Heart left ventricle (tissue), 16 donors: Measurements from ENCODE around the gene ASAP2. TPM values are rescaled to one million over a fixed set of nuclear protein-coding genes. Genes with fewer than 3 reads are reported as not detected.
A peak's percentile ranks its signal among the peaks of the same experiment; 100 is the strongest.

ENCODE experiments used
- ATAC-seq, 4 donors: fragments of 200-7000 bp; cut with Tn5 transposase; one replicate each; pipeline ENCODE4 v1.9.1; 2020 to 2022; ENCODE audit warnings: moderate library complexity in 4 of 4, mild to moderate bottlenecking in 3 of 4, moderate number of reproducible peaks in 1 of 4
- DNase-seq, 5 donors: peaks; one replicate each; pipeline ENCODE4 v3.0.0-alpha.2; 2020
- H3K27ac ChIP-seq, 12 donors: fragments of 200-600 bp; sonication (generic) in 4 of 12; one replicate each; pipeline versions ENCODE4 v1.5.0 to v1.8.0; 2016 to 2022; ENCODE audit warnings: mild to moderate bottlenecking in 2 of 12
- H3K27me3 ChIP-seq, 9 donors: fragments of 200-600 bp; sonication (generic) in 2 of 9; one replicate each; pipeline versions ENCODE4 v1.5.1 to v1.8.0; 2016 to 2022; ENCODE audit warnings: mild to moderate bottlenecking in 3 of 9
- H3K36me3 ChIP-seq, 9 donors: fragments of 200-600 bp; sonication (generic) in 2 of 9; one replicate each; pipeline versions ENCODE4 v1.5.0 to v1.8.0; 2018 to 2022; ENCODE audit warnings: mild to moderate bottlenecking in 2 of 9
- H3K4me1 ChIP-seq, 12 donors: fragments of 200-600 bp; sonication (generic) in 4 of 12; one replicate each; pipeline versions ENCODE4 v1.5.0 to v1.8.0; 2016 to 2022; ENCODE audit warnings: mild to moderate bottlenecking in 3 of 12
- H3K4me3 ChIP-seq, 12 donors: fragments of 200-600 bp; sonication (generic) in 4 of 12; one replicate each; pipeline versions ENCODE4 v1.5.0 to v1.8.0; 2017 to 2022; ENCODE audit warnings: mild to moderate bottlenecking in 9 of 12, moderate library complexity in 4 of 12
- H3K9me3 ChIP-seq, 12 donors: fragments of 200-600 bp; sonication (generic) in 4 of 12; one replicate each; pipeline versions ENCODE4 v1.5.0 to v1.8.0; 2016 to 2022; ENCODE audit warnings: mild to moderate bottlenecking in 1 of 12
- POLR2A ChIP-seq, 2 donors: fragments of 450-650 bp; IDR thresholded peaks; one replicate each; pipeline ENCODE4 v1.6.1; 2017; ENCODE audit warnings: antibody characterized with exemption in 2 of 2, mild to moderate bottlenecking in 2 of 2, moderate library complexity in 2 of 2
- WGBS, 4 donors: extraction: QIAGEN DNeasy Blood & Tissue Kit in 2 of 4; methylation state at CpG; one replicate each; pipeline versions ENCODE4 v1.1.5 to v1.1.7; 2013 to 2018; 5-methylcytosine and 5-hydroxymethylcytosine counted together
- intact Hi-C, 10 donors: fragments of 100-400 bp; cut with DNase I; formaldehyde crosslinking; loops; one replicate each; pipeline versions ENCODE4 v1.11.1 to v1.14.2; 2022
- polyA plus RNA-seq, 2 donors: library from polyadenylated mRNA; stranded (reverse); fragments of 200-250 nt; gene quantifications; one replicate each; pipeline ENCODE4 v1.2.3, GENCODE V29; 2013
- total RNA-seq, 9 donors: library from RNA; depleted of rRNA in 2 of 9; stranded (reverse); fragments of >200 nt in 2 of 9; fragmentation: NEBNext Ultra II Directional in 3 of 9; extraction: Animal tissue kit (Norgen Biotek cat#: 25700) in 3 of 9; gene quantifications; one replicate each; pipeline versions ENCODE4 v1.1.0 to v1.2.4, GENCODE V29; 2016 to 2023
- TF ChIP-seq, protein P1 (sequence below), 12 donors: fragments of 200-600 bp; sonication (generic) in 4 of 12; IDR thresholded peaks; one replicate each; pipeline versions ENCODE4 v1.5.0 to v1.8.0; 2018 to 2022; ENCODE audit warnings: antibody characterized with exemption in 12 of 12, mild to moderate bottlenecking in 5 of 12
- donor health status: ischemic (EF 13 %, LVEDD 7.1; RV severe dilation, severe dysfunction).
- donor health status: healthy with polysubstance abuse.
- donor health status: DM: no; HTN: yes; CAD: no.
- donor health status: DM: no; HTN: no; CAD: no.
- donor health status: ischemic (EF 25% LVEDD 6.9; RV normal size, moderate dysfunction).
- donor health status: ischemic (EF 25% LVEDD 5.7; RV mildly dilated, moderate dysfunction).
- donor health status: healthy.
- donor health status: DM: yes; HTN: yes; CAD: no.
- donor health status: ischemic (EF 35%, LVEDD 5.7; RV mildly dilated, moderate dysfunction).
- donor health status: nonischemic (EF 11% LVEDD 7.7; RV severe dilation, severe dysfunction).
- donor health status: DM: yes; HTN: yes; CAD: no.
- donor health status: PGD.
- donor health status: ischemic (EF 29% LVEDD 5.4; RV normal size, mild dysfunction).
- donor health status: nonischemic (EF 23%, LVEDD 6.1; RV moderate dilation, normal function).

ASAP2 gene
- total and polyA plus RNA-seq, 11 donors: 6.7 to 17.0 (median 11.9) TPM

DNA sequence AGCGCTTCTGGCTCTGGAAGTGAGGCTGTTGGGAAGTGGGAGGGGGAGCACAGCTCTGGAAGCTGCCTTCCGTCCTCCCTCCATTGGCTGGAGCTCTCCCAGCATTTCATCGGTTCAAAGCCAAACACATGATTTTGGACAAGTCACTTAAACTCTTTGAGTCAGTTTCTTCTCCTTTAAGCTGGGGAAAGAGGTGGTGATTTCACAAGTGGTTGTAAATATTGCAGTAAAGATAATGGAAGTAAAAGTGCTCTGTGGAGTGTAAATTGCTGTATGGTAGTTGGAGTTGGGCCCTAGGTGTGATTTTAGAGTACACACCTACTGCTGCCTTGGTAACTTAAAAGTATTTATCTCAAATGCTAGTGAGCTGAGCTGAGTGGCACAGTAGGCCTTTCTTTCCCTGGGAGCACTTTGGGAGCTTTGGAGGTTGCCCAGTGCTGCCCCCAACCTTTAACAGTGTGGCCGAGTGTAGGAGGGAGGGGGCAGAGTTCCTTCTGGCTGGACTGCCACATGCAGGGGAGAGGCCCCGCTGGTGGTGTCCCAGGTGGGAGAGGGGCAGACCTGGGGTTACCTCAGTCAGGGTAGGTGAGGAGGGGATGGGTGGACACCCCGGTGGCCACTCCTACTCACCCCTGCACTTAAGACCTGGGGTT lies 54.7 kb downstream of the ASAP2 start:
- intact Hi-C loops: loop anchor here in 7 of 10 donors (5.0 to 10.0 kb wide), 7 partner anchors 34 to 71 kb away; partner anchors contain the start of gene ASAP2 (in 5 of the 7)
- Histone ChIP-seq H3K9me3 (no peaks in the 10 kb centered on the region), H3K27me3 (no peaks in the 10 kb centered on the region), H3K4me1 (peaks cover 33 to 98% (median 84%) of the 10 kb centered on the region in 12 donors), H3K27ac (peak overlapping the region; percentile 53 to 94 (median 84)), H3K36me3 (no peaks in the 10 kb centered on the region), H3K4me3 (no peak overlapping the region)
- DNase-seq: peak in 4 of 5 donors; percentile 44 to 66 (median 53)
- ATAC-seq: peak in 2 of 4 donors; percentile 23 to 30
- WGBS, 4 donors: 47 to 67% (median 51%) methylated on average over 5 to 6 of the region's 6 CpGs
- no peak for TF ChIP-seq POLR2A (IDR thresholded peaks at IDR 0.05)
- TF ChIP-seq, protein P1, sequence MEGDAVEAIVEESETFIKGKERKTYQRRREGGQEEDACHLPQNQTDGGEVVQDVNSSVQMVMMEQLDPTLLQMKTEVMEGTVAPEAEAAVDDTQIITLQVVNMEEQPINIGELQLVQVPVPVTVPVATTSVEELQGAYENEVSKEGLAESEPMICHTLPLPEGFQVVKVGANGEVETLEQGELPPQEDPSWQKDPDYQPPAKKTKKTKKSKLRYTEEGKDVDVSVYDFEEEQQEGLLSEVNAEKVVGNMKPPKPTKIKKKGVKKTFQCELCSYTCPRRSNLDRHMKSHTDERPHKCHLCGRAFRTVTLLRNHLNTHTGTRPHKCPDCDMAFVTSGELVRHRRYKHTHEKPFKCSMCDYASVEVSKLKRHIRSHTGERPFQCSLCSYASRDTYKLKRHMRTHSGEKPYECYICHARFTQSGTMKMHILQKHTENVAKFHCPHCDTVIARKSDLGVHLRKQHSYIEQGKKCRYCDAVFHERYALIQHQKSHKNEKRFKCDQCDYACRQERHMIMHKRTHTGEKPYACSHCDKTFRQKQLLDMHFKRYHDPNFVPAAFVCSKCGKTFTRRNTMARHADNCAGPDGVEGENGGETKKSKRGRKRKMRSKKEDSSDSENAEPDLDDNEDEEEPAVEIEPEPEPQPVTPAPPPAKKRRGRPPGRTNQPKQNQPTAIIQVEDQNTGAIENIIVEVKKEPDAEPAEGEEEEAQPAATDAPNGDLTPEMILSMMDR (IDR thresholded peaks at IDR 0.05): peak in 1 of 12 donors; percentile 13

DNA sequence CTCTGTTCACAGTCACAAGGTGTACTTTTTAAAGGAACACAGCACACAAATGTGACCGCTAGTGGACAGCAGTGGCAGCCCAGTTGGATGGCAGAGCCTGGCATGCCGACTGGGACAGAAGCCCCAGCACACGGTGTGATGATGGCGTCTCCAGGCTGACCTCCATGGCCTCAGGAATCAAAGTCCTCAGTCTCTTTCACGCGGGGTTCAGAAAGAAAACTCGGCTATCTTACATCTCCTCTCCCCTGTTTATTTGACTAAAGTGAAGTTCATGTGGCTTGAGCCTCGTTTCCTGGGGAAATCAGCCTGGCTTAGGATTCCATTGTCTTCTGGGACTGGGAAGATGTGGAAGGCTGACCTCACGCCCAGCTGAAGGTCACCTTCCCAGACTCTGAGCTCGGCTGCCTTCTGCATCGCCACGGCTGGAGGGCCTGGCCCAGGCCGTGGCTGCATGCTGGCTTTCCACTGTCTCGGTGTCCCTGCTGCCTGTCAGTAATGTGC lies 56.1 kb downstream of the ASAP2 start:
- peaks cover 33 to 98% (median 76%) of the 10 kb centered on the region in 12 donors for H3K4me1 ChIP-seq
- no peaks in the 10 kb centered on the region for H3K9me3 ChIP-seq
- intact Hi-C loops: loop anchor here in 8 of 10 donors (2.0 to 10.0 kb wide), 9 partner anchors 24 to 70 kb away; partner anchors contain the start of gene ASAP2 (in 6 of the 8)
- peaks cover 0 to 3% (median 0%) of the 10 kb centered on the region in 9 donors for H3K36me3 ChIP-seq
- DNase-seq (peak; percentile 67 to 83 (median 68)), ATAC-seq (peak in 3 of 4 donors; percentile 69 to 83 (median 83))
- peak overlapping the region in 4 of 12 donors; percentile 3 to 23 (median 5) for H3K4me3 ChIP-seq
- WGBS, 4 donors: 22 to 45% (median 30%) methylated on average over 11 to 14 of the region's 14 CpGs
- no peaks in the 10 kb centered on the region for H3K27me3 ChIP-seq
- H3K27ac ChIP-seq: peak overlapping the region; percentile 71 to 94 (median 86)
- TF ChIP-seq, protein P1 (IDR thresholded peaks at IDR 0.05): no peak
- TF ChIP-seq POLR2A (IDR thresholded peaks at IDR 0.05): no peak

DNA sequence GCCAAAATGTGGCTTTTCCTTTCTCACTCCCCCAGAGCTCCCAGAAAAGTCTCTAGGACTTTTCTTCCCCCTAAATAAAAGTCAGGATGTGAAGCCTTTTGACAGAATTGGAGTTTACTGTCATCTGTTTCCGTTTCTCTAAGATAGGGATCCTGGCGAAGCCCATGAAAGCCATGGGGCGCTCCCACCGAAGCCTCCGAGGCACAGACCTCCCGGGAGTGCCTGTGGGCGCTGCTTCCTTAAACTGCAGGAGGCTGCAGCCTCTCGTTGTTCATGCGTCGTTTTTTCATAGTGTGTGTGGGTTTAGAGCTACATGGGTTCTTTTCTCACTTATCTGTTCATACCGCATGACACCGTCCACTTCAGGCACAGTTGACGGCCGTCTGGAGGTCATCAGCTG lies 56.8 kb downstream of the ASAP2 start:
- peak in 3 of 5 donors; percentile 45 to 50 (median 48) for DNase-seq
- ATAC-seq: peak in 3 of 4 donors; percentile 29 to 59 (median 39)
- Histone ChIP-seq H3K36me3 (peaks cover 0 to 3% (median 0%) of the 10 kb centered on the region in 9 donors), H3K4me1 (peaks cover 33 to 96% (median 72%) of the 10 kb centered on the region in 12 donors), H3K27ac (peak overlapping the region; percentile 71 to 94 (median 86)), H3K4me3 (peak overlapping the region in 4 of 12 donors; percentile 2 to 23 (median 4)), H3K27me3 (no peaks in the 10 kb centered on the region), H3K9me3 (no peaks in the 10 kb centered on the region)
- intact Hi-C loops: loop anchor here in 8 of 10 donors (2.0 to 10.0 kb wide), 9 partner anchors 25 to 69 kb away; partner anchors contain the start of gene ASAP2 (in 6 of the 8)
- no peak for TF ChIP-seq POLR2A (IDR thresholded peaks at IDR 0.05)
- TF ChIP-seq, protein P1 (IDR thresholded peaks at IDR 0.05): no peak
- 12 to 24% (median 17%) methylated on average over 14 of the region's 14 CpGs for WGBS, 4 donors

DNA sequence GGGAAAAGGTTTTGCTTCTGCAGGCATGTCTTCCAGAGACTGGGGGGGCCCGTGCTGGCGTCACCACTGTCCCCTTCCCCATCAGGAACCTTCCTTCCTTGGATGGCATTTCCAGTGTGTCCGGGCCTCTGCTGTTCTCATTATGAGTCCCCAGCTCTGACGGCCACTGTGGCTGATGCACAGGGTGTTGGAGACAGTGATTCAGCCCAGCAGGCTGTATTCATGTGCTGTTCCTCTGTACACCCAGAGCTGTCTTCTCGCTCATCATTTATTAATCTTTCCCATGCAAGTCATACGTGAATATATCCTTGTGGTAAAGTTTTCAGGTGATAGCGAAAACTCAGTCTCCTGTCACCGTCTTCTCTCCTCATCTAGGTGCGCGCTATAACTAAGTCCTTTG lies 57.7 kb downstream of the ASAP2 start:
- no peak overlapping the region for H3K4me3 ChIP-seq
- H3K27ac ChIP-seq: peak overlapping the region; percentile 27 to 94 (median 86)
- no peak for TF ChIP-seq POLR2A (IDR thresholded peaks at IDR 0.05)
- TF ChIP-seq, protein P1 (IDR thresholded peaks at IDR 0.05): no peak
- WGBS, 4 donors: 71 to 77% (median 75%) methylated on average over 10 of the region's 10 CpGs
- no peaks in the 10 kb centered on the region for H3K9me3 ChIP-seq
- intact Hi-C loops: loop anchor here in 7 of 10 donors (5.0 to 10.0 kb wide), 7 partner anchors 37 to 68 kb away; partner anchors contain the start of gene ASAP2 (in 5 of the 7)
- DNase-seq: peak in 1 of 5 donors; percentile 23
- H3K4me1 ChIP-seq: peaks cover 33 to 91% (median 65%) of the 10 kb centered on the region in 12 donors
- no peak for ATAC-seq
- H3K27me3 ChIP-seq: no peaks in the 10 kb centered on the region
- peaks cover 0 to 3% (median 0%) of the 10 kb centered on the region in 9 donors for H3K36me3 ChIP-seq
